ENCODE results near the gene DHRS12. TPM values are rescaled to one million over a fixed set of nuclear protein-coding genes. Genes with fewer than 3 reads are reported as not detected.
A peak's percentile ranks its signal among the peaks of the same experiment; 100 is the strongest.

DHRS12 gene
- total RNA-seq, 1 experiment from 2014 or later, result 8.8 TPM

- H3K27me3 Mint-ChIP-seq (ENCODE audit: low read depth), result no peaks in the 10 kb centered on the region
- no peak overlapping the region for H2BK5ac ChIP-seq (ENCODE audit: insufficient read length, low read length)
- no peak for DNase-seq
- H4K91ac ChIP-seq (ENCODE audit: insufficient read length, low read depth, low read length), result no peak overlapping the region
- no peak overlapping the region for H3K18ac ChIP-seq (ENCODE audit: insufficient read length, low read depth, low read length)
- H2BK120ac ChIP-seq (ENCODE audit: low read depth, low read length, poor library complexity, severe bottlenecking), result no peak overlapping the region
- WGBS (ENCODE audit: extremely low coverage, insufficient read length, low lambda C conversion rate), result no CpG with 5 or more reads among the region's 4 CpGs
- no peak overlapping the region for H2AFZ ChIP-seq (ENCODE audit: low read length)
- no peaks in the 10 kb centered on the region for H3K79me1 ChIP-seq (ENCODE audit: insufficient read depth, low read depth, low read length, poor library complexity, severe bottlenecking)
- peak overlapping the region in 1 of 3 experiments; percentile 84; a peak in 1 of 7 replicates for H3K27ac Mint-ChIP-seq
- no peak overlapping the region for H4K8ac ChIP-seq (replicated peaks; ENCODE audit: insufficient read length, low read depth, low read length)
- no peaks in the 10 kb centered on the region for H3K9me3 ChIP-seq (ENCODE audit: control insufficient read depth, low read depth, low read length)
- no peak overlapping the region for H3K56ac ChIP-seq (ENCODE audit: insufficient read length, low read depth, low read length)
- no peaks in the 10 kb centered on the region for H3K27me3 ChIP-seq (ENCODE audit: insufficient read depth, low read length)
- no peak overlapping the region for H2BK20ac ChIP-seq (ENCODE audit: low read depth, low read length, poor library complexity, severe bottlenecking)
- H3K4me3 Mint-ChIP-seq, result no peak overlapping the region
- H3K4ac ChIP-seq (ENCODE audit: low read depth, low read length), result no peak overlapping the region
- no peak for TF ChIP-seq CTCF (conservative IDR thresholded peaks at IDR 0.05)
- H3K4me2 ChIP-seq (ENCODE audit: insufficient read depth, insufficient read length, low read length), result no peak overlapping the region
- no peak overlapping the region for H2BK15ac ChIP-seq (ENCODE audit: low read depth, low read length)
- no peak overlapping the region for H3T11ph ChIP-seq (ENCODE audit: low read length)
- H3K27ac ChIP-seq (ENCODE audit: insufficient read length, low read depth, low read length), result no peak overlapping the region
- H3K9ac ChIP-seq (ENCODE audit: extremely low read depth, insufficient read length, low read length), result no peak overlapping the region
- peaks cover 6 to 19% (median 19%) of the 10 kb centered on the region in 3 experiments; a peak in 6 of 7 replicates for H3K36me3 Mint-ChIP-seq (ENCODE audit: insufficient read depth in 1 of 3, low read depth in 3 of 3)
- H3K23me2 ChIP-seq (ENCODE audit: insufficient read length, low read depth, low read length, poor library complexity, severe bottlenecking), result no peaks in the 10 kb centered on the region
- H3K4me1 ChIP-seq (ENCODE audit: insufficient read depth, low read length), result no peaks in the 10 kb centered on the region
- H3K9me3 Mint-ChIP-seq, result no peaks in the 10 kb centered on the region
- H3K4me1 Mint-ChIP-seq, result peaks cover 6 to 7% of the 10 kb centered on the region in 2 experiments
- H4K5ac ChIP-seq (ENCODE audit: insufficient read length, low read depth, low read length), result no peak overlapping the region
- H3K79me2 ChIP-seq (ENCODE audit: insufficient read depth, low read length), result no peaks in the 10 kb centered on the region; the same call in 1 of the 2 replicates
- no peak overlapping the region for H2BK12ac ChIP-seq (ENCODE audit: insufficient read length, low read depth, low read length)
- no peak overlapping the region for H3K23ac ChIP-seq (ENCODE audit: insufficient read length, low read depth, low read length)
- no peak overlapping the region for H2AK5ac ChIP-seq (ENCODE audit: insufficient read length, low read length)
- no peak overlapping the region for H3K14ac ChIP-seq (ENCODE audit: insufficient read depth, low read length)
- peaks cover 3% of the 10 kb centered on the region for H4K20me1 ChIP-seq (ENCODE audit: control insufficient read depth, insufficient read depth, insufficient read length)
These were observed 72.2 kb downstream of the DHRS12 start for GRCh38 chr13:51731759-51732158.
